WERI-Rb-1 (cell line): ENCODE measurements around the gene CDC42EP4.
"Not testable (repeated sequence)": the region's sequence is repeated elsewhere in the genome, so short reads cannot be mapped to it uniquely, and the experiment has no call there.

Source experiments
- DNase-seq: peaks from one replicate; pipeline ENCODE4 v3.0.0-alpha.2; 2020
- H3K27ac ChIP-seq: fragments of 250-450 bp; sonication (Bioruptor Pico); 2 replicates; pipeline ENCODE4 v1.5.1; 2020; ENCODE audit warnings: mild to moderate bottlenecking, moderate library complexity
- H3K27me3 ChIP-seq: fragments of 250-450 bp; sonication (Bioruptor Pico); 2 replicates; pipeline ENCODE4 v1.5.1; 2021; ENCODE audit warnings: mild to moderate bottlenecking, low read depth, moderate library complexity; ENCODE audit not compliant: insufficient read depth, severe bottlenecking
- H3K36me3 ChIP-seq: fragments of 250-450 bp; sonication (Bioruptor Pico); 2 replicates; pipeline ENCODE4 v1.5.1; 2020; ENCODE audit warnings: mild to moderate bottlenecking, moderate library complexity
- H3K4me3 ChIP-seq: 2 replicates; pipeline ENCODE4 v1.5.1; 2011; ENCODE audit warnings: low read depth, mild to moderate bottlenecking, control low read depth, low read length
- H3K9me3 ChIP-seq: fragments of 250-450 bp; sonication (Bioruptor Pico); 2 replicates; pipeline ENCODE4 v1.5.1; 2021; ENCODE audit warnings: mild to moderate bottlenecking, moderate library complexity; ENCODE audit not compliant: severe bottlenecking
- TF ChIP-seq, protein P1 (sequence below): IDR thresholded peaks from 2 replicates; pipeline ENCODE4 v1.5.1; 2011; ENCODE audit warnings: low read depth, mild to moderate bottlenecking, control low read depth, inconsistent platforms, low read length

The CDC42EP4 gene

DNA sequence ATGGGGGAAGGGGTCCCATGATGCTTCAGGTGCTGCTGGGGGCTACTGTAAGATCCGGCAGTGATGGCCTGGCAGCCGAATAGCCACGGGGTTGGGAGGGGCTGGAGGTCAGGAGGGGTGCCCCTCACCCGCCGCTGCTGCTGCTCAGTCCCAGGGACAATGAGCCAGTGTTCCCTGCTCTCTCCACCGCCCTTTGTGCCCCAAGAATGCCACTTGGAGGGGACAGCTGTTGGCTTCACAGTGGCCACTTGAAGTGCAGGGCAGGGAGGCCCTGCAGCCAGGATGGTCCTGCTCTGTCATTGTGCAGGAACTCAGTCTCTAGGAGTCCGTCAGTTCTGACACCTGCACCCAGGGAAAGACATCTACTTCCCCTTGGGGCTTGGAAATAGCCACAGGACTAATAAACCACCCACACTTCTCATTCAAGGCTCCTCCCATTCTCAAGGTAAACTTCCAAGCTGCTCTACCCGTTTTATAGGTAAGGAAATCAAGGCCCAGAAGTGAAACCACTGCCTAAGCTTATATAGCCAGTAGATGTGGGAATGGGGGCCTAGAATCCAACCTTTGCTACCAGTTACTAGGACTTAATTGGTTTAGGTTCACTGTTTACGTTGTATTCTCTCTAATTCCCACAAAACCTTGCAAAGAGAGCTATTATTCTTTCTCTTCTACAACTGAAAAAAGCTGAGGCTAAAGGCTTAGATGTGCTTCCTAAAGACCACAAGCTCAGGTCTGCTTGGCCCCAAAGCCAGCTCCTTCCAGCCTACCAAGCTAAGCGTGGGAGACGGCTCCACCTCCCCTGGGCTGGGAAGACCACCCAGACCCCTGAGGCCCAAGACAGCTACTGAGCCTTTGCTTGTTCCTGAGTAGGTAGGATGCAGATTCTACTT is 43.9 kb downstream of the CDC42EP4 start:
- Histone ChIP-seq H3K27ac (no peak overlapping the region), H3K27me3 (no peaks in the 10 kb centered on the region), H3K9me3 (peaks cover 7% of the 10 kb centered on the region), H3K4me3 (no peak overlapping the region), H3K36me3 (no peaks in the 10 kb centered on the region)
- TF ChIP-seq, protein P1, sequence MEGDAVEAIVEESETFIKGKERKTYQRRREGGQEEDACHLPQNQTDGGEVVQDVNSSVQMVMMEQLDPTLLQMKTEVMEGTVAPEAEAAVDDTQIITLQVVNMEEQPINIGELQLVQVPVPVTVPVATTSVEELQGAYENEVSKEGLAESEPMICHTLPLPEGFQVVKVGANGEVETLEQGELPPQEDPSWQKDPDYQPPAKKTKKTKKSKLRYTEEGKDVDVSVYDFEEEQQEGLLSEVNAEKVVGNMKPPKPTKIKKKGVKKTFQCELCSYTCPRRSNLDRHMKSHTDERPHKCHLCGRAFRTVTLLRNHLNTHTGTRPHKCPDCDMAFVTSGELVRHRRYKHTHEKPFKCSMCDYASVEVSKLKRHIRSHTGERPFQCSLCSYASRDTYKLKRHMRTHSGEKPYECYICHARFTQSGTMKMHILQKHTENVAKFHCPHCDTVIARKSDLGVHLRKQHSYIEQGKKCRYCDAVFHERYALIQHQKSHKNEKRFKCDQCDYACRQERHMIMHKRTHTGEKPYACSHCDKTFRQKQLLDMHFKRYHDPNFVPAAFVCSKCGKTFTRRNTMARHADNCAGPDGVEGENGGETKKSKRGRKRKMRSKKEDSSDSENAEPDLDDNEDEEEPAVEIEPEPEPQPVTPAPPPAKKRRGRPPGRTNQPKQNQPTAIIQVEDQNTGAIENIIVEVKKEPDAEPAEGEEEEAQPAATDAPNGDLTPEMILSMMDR, result no peak
- no peak for DNase-seq

DNA sequence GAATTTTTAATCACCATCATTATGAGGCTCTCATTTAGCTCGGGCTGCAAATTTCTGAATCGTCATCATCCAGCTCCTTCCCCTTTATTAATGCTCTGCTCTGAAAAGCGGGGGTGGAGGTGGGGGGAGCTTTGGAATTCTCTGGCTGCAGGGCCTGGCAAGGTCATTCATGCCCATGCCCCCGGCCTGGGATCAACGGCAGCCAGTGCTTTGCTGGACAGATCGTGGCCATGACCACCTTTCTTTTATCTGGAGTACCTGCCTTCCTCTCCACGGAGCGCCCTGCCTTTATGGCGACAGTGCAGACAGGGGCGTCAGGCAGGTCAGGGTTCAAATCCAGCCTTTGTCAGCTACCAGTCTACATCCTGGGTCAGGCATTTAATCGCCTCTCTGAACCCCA is 45.0 kb downstream of the CDC42EP4 start:
- no peaks in the 10 kb centered on the region for H3K36me3 ChIP-seq
- no peak overlapping the region for H3K27ac ChIP-seq
- TF ChIP-seq, protein P1, result no peak
- H3K9me3 ChIP-seq, result peaks cover 7% of the 10 kb centered on the region
- H3K4me3 ChIP-seq, result no peak overlapping the region
- no peaks in the 10 kb centered on the region for H3K27me3 ChIP-seq
- no peak for DNase-seq

DNA sequence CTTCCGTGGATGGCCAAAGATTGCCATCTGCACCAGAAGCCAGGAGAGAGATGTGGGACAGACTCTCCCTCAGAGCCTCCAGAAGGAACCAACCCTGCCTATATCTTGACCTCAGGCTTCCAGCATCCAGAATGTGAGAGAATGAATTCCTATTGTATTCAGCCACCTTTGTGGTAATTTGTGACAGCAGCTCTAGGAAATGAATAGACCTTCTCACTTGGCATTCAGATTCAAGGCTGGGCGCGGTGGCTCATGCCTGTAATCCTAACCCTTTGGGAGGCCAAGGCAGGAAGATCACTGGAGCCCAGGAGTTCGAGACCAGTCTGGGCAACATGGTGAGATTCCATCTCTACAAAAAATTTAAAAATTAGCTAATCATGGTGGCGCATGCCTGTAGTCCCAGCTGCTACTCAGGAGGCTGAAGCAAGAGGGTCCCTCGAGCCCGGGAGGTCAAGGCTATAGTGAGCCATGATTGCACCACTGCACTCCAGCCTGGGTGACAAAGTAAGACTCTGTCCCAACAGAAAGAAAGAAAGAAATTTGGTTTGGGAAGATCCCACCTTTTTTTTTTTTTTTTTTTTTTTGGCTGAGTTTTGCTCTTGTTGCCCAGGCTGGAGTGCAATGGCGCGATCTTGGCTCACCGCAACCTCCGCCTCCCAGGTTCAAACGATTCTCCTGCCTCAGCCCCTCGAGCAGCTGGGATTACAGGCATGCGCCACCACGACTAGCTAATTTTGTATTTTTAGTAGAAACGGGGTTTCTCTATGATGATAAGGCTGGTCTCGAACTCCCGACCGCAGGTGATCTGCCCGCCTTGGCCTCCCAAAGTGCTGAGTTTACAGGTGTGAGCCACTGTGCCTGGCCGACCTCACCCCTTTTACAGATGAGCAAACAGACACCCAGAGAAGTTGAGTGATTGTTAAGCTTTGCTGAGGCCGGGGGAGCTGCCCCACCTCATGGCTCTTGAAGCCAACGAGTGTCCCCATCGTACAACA is 45.9 kb downstream of the CDC42EP4 start:
- no peaks in the 10 kb centered on the region for H3K36me3 ChIP-seq
- DNase-seq, result no peak
- TF ChIP-seq, protein P1, result no peak
- no peaks in the 10 kb centered on the region for H3K27me3 ChIP-seq
- no peak overlapping the region for H3K4me3 ChIP-seq
- H3K9me3 ChIP-seq, result peaks cover 7% of the 10 kb centered on the region
- no peak overlapping the region for H3K27ac ChIP-seq

DNA sequence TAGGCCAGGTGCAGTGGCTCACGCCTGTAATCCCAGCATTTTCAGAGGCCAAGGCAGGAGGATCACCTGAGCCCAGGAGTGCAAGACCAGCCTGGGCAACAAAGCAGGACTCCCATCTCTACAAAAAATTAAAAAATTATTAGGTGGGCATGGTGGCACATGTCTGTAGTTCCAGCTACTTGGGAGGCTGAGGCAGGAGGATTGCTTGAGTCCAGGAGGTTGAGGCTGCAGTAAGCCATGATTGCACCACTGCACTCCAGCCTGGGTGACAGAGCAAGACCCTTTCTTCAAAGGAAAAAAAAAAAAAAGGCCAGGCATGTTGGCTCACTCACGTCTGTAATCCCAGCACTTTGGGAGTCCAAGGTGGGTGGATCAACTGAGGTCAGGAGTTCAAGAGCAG is 47.4 kb downstream of the CDC42EP4 start:
- H3K4me3 ChIP-seq, H3K9me3 ChIP-seq, DNase-seq, H3K27ac ChIP-seq, H3K27me3 ChIP-seq, H3K36me3 ChIP-seq: not testable (repeated sequence)

DNA sequence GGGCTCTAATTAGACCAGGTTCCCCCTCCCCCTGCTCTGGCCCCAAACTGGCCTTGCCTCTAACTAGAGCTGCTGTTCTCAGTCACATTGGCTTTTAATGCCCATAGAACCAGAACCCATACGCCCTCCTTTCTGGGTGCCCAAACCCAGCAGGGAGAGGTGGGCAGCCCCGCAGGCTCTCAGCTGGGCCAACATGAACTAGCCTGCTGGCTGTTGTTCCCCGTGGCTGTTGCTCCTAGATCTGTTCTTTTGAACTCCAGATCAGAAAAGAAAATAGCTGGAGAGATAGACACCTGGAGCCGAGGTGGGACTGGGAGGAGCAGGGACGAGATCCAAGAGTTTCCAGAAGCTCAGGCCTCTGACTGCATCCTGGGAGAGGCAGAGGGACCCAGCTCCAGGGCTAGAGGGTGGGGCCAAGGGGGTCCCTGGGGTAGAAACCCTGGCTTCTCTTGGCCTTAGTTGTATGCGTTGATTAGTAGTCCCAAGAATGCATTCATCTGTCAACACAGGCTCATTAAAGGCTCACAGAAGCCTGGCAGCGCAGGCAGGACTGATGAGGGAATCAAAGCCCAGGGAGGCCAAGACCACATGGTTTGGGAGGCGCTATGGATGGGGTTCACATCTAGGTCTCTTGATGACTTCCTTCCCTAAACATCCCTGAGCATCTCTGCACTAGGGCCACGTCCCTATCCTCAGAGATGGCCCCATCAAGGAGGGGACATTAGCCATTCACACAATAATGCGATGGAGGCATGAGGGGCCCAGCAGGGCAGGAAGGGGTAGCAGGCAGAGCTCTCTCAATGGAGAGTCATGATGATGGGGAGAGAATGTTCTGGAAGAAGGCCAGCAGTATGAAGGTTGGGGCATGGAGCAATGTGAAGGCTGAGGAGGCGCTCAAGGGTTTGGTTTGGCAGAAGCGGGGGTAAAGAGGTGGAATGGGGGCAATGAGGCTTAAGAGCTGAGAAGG is 48.8 kb downstream of the CDC42EP4 start:
- TF ChIP-seq, protein P1, result no peak
- DNase-seq, result no peak
- Histone ChIP-seq H3K4me3 (no peak overlapping the region), H3K36me3 (no peaks in the 10 kb centered on the region), H3K9me3 (no peaks in the 10 kb centered on the region), H3K27ac (no peak overlapping the region), H3K27me3 (no peaks in the 10 kb centered on the region)
